ENCODE data around the gene TMEM269. TPM values are rescaled to one million over a fixed set of nuclear protein-coding genes. Genes with fewer than 3 reads are reported as not detected.

Gene TMEM269
- total RNA-seq, 4 donors from 2014 or later: not detected

GRCh38 chr1:42817976-42818375 is 33.2 kb downstream of the TMEM269 start:
- Histone ChIP-seq H3K27ac (no peak overlapping the region), H3K27me3 (no peaks in the 10 kb centered on the region), H3K4me1 (peaks cover 0 to 7% (median 2%) of the 10 kb centered on the region in 4 donors), H3K9me3 (no peaks in the 10 kb centered on the region), H3K4me3 (peak overlapping the region in 2 of 4 donors; percentile 64 to 95), H3K36me3 (no peaks in the 10 kb centered on the region)
- TF ChIP-seq POLR2A (IDR thresholded peaks at IDR 0.05) (no peak), CTCF (IDR thresholded peaks at IDR 0.05) (no peak)
- DNase-seq: no peak

DNA sequence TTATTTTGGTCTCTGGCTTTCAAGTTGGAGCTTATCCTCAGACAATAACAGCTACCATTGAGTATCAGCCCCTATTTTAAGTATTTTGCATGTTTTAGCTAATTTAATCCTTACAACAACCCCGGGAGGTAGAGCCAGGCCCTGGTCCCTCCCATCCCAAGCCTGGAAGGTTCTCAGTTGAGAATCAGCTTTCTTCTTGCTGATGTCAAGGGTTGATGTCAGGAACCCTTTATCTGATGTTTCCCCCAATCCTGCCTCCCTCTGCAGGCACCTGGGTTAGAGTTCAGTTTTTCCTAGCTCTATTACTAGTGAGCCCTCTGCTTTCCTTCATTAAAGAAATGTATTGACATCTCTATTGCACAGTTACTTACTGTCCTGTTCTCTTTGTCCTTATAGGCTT is 36.0 kb downstream of the TMEM269 start:
- H3K36me3 ChIP-seq: no peaks in the 10 kb centered on the region
- peaks cover 0 to 6% (median 2%) of the 10 kb centered on the region in 4 donors for H3K4me1 ChIP-seq
- H3K27ac ChIP-seq: no peak overlapping the region
- TF ChIP-seq CTCF (IDR thresholded peaks at IDR 0.05): no peak
- TF ChIP-seq POLR2A (IDR thresholded peaks at IDR 0.05): no peak
- no peak overlapping the region for H3K4me3 ChIP-seq
- no peaks in the 10 kb centered on the region for H3K9me3 ChIP-seq
- DNase-seq: no peak
- no peaks in the 10 kb centered on the region for H3K27me3 ChIP-seq

- no peak for DNase-seq
- H3K27me3 ChIP-seq: no peaks in the 10 kb centered on the region
- no peak overlapping the region for H3K27ac ChIP-seq
- no peaks in the 10 kb centered on the region for H3K9me3 ChIP-seq
- no peaks in the 10 kb centered on the region for H3K36me3 ChIP-seq
- H3K4me3 ChIP-seq: no peak overlapping the region
- H3K4me1 ChIP-seq: no peaks in the 10 kb centered on the region
- no peak for TF ChIP-seq CTCF (IDR thresholded peaks at IDR 0.05)
- no peak for TF ChIP-seq POLR2A (IDR thresholded peaks at IDR 0.05)
Observed at GRCh38 chr1:42821690-42822089, 36.9 kb downstream of the TMEM269 start.

DNA sequence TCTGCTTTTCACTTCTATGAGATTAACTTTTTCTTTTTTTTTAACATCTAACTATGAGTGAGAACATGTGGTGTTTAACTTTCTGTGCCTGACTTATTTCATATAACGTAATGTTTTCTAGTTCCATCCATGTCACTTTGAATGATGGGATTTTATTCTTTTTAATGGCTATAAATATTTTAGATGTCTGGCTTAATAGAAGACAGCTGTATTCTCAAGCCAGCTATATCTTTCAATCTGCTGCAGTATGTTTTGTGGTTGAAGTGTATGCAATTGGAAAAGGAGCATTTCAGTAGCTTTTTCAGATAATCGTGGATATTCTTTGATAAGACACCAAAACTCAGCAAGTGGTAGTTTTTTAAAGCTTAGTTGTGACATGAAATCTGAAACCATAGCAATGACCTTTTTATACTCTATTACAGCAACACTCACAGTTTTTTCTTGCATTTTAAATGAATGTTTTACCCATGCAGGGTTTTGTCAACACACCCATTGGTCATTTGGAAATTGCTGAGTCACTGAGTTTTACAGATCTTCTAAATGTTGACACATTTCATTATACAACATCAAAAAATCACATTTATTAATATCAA is 38.1 kb downstream of the TMEM269 start:
- H3K27ac ChIP-seq: no peak overlapping the region
- H3K27me3 ChIP-seq: no peaks in the 10 kb centered on the region
- H3K36me3 ChIP-seq: no peaks in the 10 kb centered on the region
- H3K4me1 ChIP-seq: no peaks in the 10 kb centered on the region
- no peak overlapping the region for H3K4me3 ChIP-seq
- TF ChIP-seq CTCF (IDR thresholded peaks at IDR 0.05) (no peak), POLR2A (IDR thresholded peaks at IDR 0.05) (no peak)
- H3K9me3 ChIP-seq: no peaks in the 10 kb centered on the region
- DNase-seq: no peak

DNA sequence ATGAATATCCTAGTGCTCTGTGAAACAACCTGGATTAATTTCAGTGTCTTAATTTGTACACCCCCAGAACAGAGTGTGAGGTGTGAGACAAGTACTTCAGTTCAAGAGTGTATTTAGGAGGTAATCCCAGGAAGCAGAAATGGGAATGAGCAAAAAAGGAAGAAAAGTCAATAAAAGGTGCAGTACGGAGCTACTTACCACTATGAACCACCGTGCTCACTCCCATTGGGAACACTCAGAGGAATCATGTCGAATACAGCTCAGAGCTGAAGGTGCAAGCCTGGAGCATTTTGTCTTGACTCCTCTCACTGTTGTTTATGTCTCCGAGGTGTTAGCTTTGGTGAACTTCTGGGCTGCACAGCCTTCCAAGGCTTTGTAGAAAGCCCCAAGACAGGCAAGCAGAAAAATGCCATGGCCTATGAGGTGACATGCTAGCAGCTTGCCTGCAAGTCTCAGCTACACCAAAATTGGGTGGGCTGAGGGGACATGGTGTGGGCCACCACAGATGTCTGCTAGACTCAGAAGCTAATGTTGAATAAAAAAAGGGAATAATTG is 39.8 kb downstream of the TMEM269 start:
- DNase-seq: no peak
- Histone ChIP-seq H3K27me3 (no peaks in the 10 kb centered on the region), H3K27ac (no peak overlapping the region), H3K4me1 (no peaks in the 10 kb centered on the region), H3K36me3 (no peaks in the 10 kb centered on the region), H3K4me3 (no peak overlapping the region), H3K9me3 (no peaks in the 10 kb centered on the region)
- TF ChIP-seq POLR2A (IDR thresholded peaks at IDR 0.05) (no peak), CTCF (IDR thresholded peaks at IDR 0.05) (no peak)

Measured in Peyer's patch (tissue), 4 donors.